ENCODE results near the gene SCUBE2.
"Not testable (repeated sequence)": the region's sequence is repeated elsewhere in the genome, so short reads cannot be mapped to it uniquely, and the experiment has no call there.

DNA sequence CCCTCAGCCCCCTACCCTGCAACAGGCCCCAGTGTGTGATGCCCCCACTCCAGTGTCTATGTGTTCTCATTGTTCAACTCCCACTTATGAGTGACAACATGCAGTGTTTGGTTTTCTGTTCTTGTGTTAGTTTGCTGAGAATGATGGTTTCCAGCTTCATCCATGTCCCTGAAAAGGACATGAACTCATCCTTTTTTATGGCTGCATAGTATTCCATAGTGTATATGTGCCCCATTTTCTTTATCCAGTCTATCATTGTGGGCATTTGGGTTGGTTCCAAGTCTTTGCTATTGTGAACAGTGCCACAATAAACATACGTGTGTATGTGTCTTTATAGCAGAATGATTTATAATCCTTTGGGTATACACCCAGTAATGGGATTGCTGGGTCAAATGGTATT lies 81.9 kb downstream of the SCUBE2 start:
- not testable (repeated sequence) for TF ChIP-seq CTCF (conservative IDR thresholded peaks at IDR 0.05; ENCODE audit: low read depth, low read length); EZH2 (IDR thresholded peaks at IDR 0.05; ENCODE audit: low read length, unreplicated experiment)

Measured in PC-3 (cell line).